Measurements from ENCODE around the gene EFTUD2. TPM values are rescaled to one million over a fixed set of nuclear protein-coding genes. Genes with fewer than 3 reads are reported as not detected.
A peak's percentile ranks its signal among the peaks of the same experiment; 100 is the strongest.

The EFTUD2 gene
- total RNA-seq, 1 donor from 2014 or later, result 98.4 TPM

DNA sequence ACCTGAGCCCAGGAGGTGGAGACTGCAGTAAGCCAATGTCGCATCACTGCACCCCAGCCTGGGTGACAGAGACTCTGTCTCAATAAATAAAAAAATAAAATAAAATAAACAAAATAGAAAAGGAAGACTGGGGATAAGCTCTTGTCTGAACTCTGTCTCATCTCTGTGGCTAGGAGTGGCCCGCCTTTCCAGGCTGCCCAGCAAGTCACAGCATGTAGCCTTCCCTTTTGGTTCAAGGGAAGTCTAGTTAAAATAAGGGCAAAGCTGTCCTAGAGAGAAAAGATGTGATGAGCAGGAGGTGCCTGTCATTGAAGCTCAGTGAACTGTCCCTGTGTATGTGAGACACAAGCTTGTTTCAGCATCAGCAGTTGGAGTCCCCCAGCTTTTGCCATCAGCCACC lies 18.8 kb upstream of the EFTUD2 start:
- Histone ChIP-seq H3K36me3 (ENCODE audit: control insufficient read depth, insufficient read depth, low read length) (no peaks in the 10 kb centered on the region), H3K4me3 (ENCODE audit: low read depth, low read length) (no peak overlapping the region), H3K27me3 (ENCODE audit: control insufficient read depth, insufficient read depth, low read length) (peaks cover 22% of the 10 kb centered on the region)
- TF ChIP-seq, protein P1, sequence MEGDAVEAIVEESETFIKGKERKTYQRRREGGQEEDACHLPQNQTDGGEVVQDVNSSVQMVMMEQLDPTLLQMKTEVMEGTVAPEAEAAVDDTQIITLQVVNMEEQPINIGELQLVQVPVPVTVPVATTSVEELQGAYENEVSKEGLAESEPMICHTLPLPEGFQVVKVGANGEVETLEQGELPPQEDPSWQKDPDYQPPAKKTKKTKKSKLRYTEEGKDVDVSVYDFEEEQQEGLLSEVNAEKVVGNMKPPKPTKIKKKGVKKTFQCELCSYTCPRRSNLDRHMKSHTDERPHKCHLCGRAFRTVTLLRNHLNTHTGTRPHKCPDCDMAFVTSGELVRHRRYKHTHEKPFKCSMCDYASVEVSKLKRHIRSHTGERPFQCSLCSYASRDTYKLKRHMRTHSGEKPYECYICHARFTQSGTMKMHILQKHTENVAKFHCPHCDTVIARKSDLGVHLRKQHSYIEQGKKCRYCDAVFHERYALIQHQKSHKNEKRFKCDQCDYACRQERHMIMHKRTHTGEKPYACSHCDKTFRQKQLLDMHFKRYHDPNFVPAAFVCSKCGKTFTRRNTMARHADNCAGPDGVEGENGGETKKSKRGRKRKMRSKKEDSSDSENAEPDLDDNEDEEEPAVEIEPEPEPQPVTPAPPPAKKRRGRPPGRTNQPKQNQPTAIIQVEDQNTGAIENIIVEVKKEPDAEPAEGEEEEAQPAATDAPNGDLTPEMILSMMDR (IDR thresholded peaks at IDR 0.05; ENCODE audit: insufficient read depth, low read length, poor library complexity, severe bottlenecking), result no peak
- no peak for DNase-seq (ENCODE audit: low read depth)

DNA sequence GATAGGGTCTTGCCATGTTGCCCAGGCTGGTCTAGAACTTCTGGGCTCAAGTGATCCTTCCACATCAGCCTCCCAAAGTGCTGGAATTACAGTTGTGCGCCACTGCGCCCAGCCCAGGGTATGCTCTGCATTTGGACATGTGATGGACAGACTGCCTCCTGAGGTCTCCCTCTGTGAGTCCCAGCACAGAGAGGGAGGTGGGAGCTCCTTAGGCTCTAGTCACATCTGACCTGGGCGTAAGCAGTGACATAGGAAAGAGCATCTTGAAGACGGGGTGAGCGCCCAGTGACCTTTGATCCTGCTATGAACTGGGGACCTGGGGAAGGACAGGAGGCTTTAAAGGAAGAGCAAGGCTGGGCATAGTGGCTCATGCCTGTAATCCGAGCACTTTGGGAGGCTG lies 18.2 kb upstream of the EFTUD2 start:
- H3K36me3 ChIP-seq (ENCODE audit: control insufficient read depth, insufficient read depth, low read length), result no peaks in the 10 kb centered on the region
- no peak overlapping the region for H3K4me3 ChIP-seq (ENCODE audit: low read depth, low read length)
- TF ChIP-seq, protein P1 (IDR thresholded peaks at IDR 0.05; ENCODE audit: insufficient read depth, low read length, poor library complexity, severe bottlenecking), result no peak
- no peak for DNase-seq (ENCODE audit: low read depth)
- H3K27me3 ChIP-seq (ENCODE audit: control insufficient read depth, insufficient read depth, low read length), result peaks cover 17% of the 10 kb centered on the region

DNA sequence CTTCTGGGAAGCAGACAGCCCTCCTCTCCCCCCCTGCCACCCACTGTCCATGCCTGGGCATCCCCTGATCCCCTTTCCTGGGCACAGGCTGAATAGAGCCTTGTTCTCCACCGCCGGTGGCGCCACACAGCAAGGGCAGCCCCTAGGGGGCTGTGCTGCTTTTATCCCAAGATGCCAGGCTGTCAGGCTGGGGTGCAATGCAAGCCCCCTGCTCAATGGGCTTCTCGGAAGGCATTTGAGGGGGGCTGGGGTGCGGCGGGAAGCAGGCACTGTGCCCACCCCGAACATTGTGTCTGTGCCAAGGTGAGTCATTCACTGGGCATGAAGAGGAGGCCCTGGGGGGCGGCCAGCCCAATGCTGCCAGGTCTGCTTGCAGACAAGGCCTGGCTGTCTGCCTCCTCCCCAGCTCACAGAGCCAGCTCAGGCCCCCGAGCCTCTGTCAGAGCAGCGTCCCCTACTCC lies 17.6 kb upstream of the EFTUD2 start:
- Histone ChIP-seq H3K4me3 (ENCODE audit: low read depth, low read length) (no peak overlapping the region), H3K27me3 (ENCODE audit: control insufficient read depth, insufficient read depth, low read length) (peaks cover 13% of the 10 kb centered on the region), H3K36me3 (ENCODE audit: control insufficient read depth, insufficient read depth, low read length) (no peaks in the 10 kb centered on the region)
- DNase-seq (ENCODE audit: low read depth), result no peak
- TF ChIP-seq, protein P1 (IDR thresholded peaks at IDR 0.05; ENCODE audit: insufficient read depth, low read length, poor library complexity, severe bottlenecking), result peak; percentile 13

DNA sequence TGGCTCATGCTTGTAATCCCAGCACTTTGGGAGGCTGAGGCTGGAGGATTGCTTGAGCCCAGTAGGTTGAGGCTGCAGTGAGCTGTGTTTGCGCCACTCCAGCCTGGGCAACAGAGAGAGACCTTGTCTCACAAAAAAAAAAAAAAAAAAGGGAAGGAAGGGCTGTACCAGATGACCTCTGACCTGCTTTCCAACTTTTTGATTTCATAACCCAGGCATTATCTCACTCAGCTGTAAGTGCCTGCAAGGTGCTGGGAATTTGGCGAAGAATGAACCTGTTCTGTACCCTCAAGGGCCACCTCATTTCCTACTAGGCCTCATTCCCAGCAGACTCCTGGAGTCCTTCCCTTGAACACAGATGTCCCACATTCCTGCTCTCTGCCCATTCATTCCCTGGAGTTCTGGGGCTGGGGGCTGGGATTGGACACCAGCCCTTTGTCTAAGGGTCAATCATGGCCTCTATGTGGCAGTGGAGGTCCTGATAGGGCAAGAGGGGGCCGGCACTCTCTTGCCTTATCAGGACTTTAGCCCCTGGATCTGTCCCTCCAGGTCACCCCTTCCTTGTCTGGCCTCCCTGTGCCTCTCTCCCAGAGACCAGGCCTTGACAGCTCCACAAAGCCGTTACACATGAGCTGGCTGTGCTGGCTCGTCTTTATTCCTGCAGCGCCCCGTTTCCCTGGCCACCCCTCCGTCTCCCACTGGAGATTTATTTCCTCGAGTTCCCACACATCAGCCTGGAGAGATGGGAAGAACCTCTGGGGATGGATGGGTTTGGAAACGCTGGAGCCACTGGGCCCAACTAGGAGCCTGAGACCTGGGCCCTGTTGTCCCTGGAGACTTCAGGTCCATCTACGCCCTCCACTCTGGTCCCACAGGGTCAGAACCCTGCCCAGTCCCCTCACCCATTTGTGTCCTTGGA lies 16.9 kb upstream of the EFTUD2 start:
- no peaks in the 10 kb centered on the region for H3K36me3 ChIP-seq (ENCODE audit: control insufficient read depth, insufficient read depth, low read length)
- no peak for DNase-seq (ENCODE audit: low read depth)
- peaks cover 11% of the 10 kb centered on the region for H3K27me3 ChIP-seq (ENCODE audit: control insufficient read depth, insufficient read depth, low read length)
- no peak overlapping the region for H3K4me3 ChIP-seq (ENCODE audit: low read depth, low read length)
- TF ChIP-seq, protein P1 (IDR thresholded peaks at IDR 0.05; ENCODE audit: insufficient read depth, low read length, poor library complexity, severe bottlenecking), result no peak

DNA sequence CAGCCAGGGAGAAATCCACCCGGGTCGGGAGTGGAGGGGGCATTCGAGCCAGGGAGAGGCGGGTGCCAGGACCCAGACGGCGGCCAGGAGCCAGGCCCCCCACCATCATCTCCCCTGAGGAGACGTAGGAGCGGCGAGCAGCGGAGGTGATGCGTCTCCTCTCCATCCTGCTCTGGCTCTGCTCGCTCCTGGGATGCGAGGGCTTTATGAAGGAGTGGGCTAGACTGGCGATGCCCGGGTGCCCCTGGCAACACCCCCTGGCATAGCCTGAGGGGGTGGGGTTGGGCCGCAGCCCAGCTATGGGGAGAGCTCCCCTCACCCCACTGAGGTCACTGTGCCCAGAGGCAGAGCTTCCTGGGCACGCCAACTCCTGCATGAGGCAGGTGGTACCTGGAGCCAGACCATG lies 16.1 kb upstream of the EFTUD2 start, which contains the start of gene GFAP:
Gene GFAP (minus strand): TSS at position 180 of the 406 bp plus-strand sequence. CDS start 14 bp downstream, at position 166.
- TF ChIP-seq, protein P1 (IDR thresholded peaks at IDR 0.05; ENCODE audit: insufficient read depth, low read length, poor library complexity, severe bottlenecking), result no peak
- H3K4me3 ChIP-seq (ENCODE audit: low read depth, low read length), result no peak within 1 kb of the TSS
- H3K36me3 ChIP-seq (ENCODE audit: control insufficient read depth, insufficient read depth, low read length), result no peaks in the 10 kb centered on the region
- no peak for DNase-seq (ENCODE audit: low read depth)
- H3K27me3 ChIP-seq (ENCODE audit: control insufficient read depth, insufficient read depth, low read length), result peaks cover 5% of the 10 kb centered on the region

Measured in kidney epithelial cell (primary cell).